Tibial artery (tissue), 4 donors: ENCODE data around the gene SVEP1.

Source experiments
- DNase-seq, 2 donors: peaks; one replicate each; pipeline ENCODE4 v3.0.0-alpha.2; 2019
- H3K27ac ChIP-seq, 2 donors: fragments of 200-600 bp; sonication (generic) in 1 of 2; 1 replicate in 1 of 2; 2 replicates in 1 of 2; pipeline ENCODE4 v1.5.1; 2018 to 2019; ENCODE audit warnings: mild to moderate bottlenecking in 1 of 2
- H3K27me3 ChIP-seq, 2 donors: fragments of 200-600 bp; sonication (generic) in 1 of 2; one replicate each; pipeline versions ENCODE4 v1.5.1 to v1.6.0; 2016 to 2019
- H3K36me3 ChIP-seq, 3 donors: fragments of 200-600 bp; sonication (generic) in 2 of 3; one replicate each; pipeline ENCODE4 v1.5.1; 2016 to 2019; ENCODE audit warnings: mild to moderate bottlenecking in 2 of 3
- H3K4me1 ChIP-seq, 4 donors: fragments of 200-600 bp; sonication (generic) in 2 of 4; 1 replicate in 3 of 4; 2 replicates in 1 of 4; pipeline ENCODE4 v1.5.1; 2016 to 2019
- H3K4me3 ChIP-seq, 2 donors: fragments of 200-600 bp; sonication (generic) in 1 of 2; 1 replicate in 1 of 2; 2 replicates in 1 of 2; pipeline ENCODE4 v1.5.1; 2018 to 2019; ENCODE audit warnings: mild to moderate bottlenecking in 2 of 2
- H3K9me3 ChIP-seq, 3 donors: fragments of 200-600 bp; sonication (generic) in 1 of 3; one replicate each; pipeline ENCODE4 v1.5.1; 2016 to 2019
- intact Hi-C: fragments of 100-400 bp; cut with DNase I; formaldehyde crosslinking; loops from one replicate; pipeline ENCODE4 v1.15.0; 2023; ENCODE audit warnings: low total_unique reads
- TF ChIP-seq, protein P1 (sequence below), 2 experiments: fragments of 200-600 bp in 1 of 2; fragments of 450-650 bp in 1 of 2; IDR thresholded peaks; one replicate each; pipeline ENCODE4 v1.5.1; 2017 to 2019; ENCODE audit warnings: antibody characterized with exemption in 2 of 2, mild to moderate bottlenecking in 1 of 2, moderate library complexity in 1 of 2

SVEP1 gene

DNA sequence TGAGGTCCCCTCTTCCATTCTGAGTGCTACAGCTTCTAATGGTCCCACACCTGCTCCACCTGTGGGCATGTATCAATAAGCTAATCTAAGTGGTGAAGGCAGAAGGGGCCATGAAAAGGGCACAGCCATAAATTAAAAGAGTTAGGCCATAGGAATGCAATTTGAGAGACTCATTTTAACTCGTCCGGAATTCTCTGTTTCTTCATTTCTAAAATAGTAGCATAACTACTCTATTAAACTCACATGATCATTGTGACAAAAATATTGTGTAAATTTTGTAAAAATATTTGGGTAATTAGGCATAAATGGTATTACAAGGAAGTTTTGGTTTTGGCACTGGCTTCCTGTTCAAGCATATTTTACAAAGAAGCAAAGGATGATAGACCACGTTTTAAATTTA is 138.7 kb downstream of the SVEP1 start:
- no peaks in the 10 kb centered on the region for H3K27me3 ChIP-seq
- H3K9me3 ChIP-seq = no peaks in the 10 kb centered on the region
- H3K4me1 ChIP-seq = no peaks in the 10 kb centered on the region
- intact Hi-C loops = no loop called here
- peaks cover 0 to 1% (median 0%) of the 10 kb centered on the region in 3 donors for H3K36me3 ChIP-seq
- H3K27ac ChIP-seq = no peak overlapping the region
- TF ChIP-seq, protein P1, sequence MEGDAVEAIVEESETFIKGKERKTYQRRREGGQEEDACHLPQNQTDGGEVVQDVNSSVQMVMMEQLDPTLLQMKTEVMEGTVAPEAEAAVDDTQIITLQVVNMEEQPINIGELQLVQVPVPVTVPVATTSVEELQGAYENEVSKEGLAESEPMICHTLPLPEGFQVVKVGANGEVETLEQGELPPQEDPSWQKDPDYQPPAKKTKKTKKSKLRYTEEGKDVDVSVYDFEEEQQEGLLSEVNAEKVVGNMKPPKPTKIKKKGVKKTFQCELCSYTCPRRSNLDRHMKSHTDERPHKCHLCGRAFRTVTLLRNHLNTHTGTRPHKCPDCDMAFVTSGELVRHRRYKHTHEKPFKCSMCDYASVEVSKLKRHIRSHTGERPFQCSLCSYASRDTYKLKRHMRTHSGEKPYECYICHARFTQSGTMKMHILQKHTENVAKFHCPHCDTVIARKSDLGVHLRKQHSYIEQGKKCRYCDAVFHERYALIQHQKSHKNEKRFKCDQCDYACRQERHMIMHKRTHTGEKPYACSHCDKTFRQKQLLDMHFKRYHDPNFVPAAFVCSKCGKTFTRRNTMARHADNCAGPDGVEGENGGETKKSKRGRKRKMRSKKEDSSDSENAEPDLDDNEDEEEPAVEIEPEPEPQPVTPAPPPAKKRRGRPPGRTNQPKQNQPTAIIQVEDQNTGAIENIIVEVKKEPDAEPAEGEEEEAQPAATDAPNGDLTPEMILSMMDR (IDR thresholded peaks at IDR 0.05) = no peak
- H3K4me3 ChIP-seq = no peak overlapping the region
- DNase-seq = no peak

DNA sequence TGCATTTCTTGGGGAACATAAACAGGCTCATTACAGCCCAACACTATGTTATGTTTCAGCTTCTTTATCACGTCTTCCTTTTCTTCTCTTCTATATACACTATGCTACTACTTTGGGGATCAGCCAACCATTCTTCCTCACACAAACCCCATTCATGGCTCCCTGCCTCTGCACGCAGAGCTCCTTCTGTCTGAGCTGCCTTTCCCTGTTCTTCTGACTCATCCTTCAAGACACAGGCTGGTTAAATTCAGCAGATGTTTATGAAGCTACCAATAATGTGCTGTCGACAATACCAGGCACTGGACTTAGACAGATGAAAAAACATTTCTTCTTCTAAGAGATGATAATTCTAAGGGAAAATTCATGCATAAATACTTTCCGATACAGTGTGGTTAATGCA is 139.4 kb downstream of the SVEP1 start:
- Histone ChIP-seq H3K27me3 (no peaks in the 10 kb centered on the region), H3K4me3 (no peak overlapping the region), H3K4me1 (no peaks in the 10 kb centered on the region), H3K9me3 (no peaks in the 10 kb centered on the region), H3K36me3 (no peaks in the 10 kb centered on the region), H3K27ac (no peak overlapping the region)
- TF ChIP-seq, protein P1 (IDR thresholded peaks at IDR 0.05) = no peak
- intact Hi-C loops = no loop called here
- no peak for DNase-seq

DNA sequence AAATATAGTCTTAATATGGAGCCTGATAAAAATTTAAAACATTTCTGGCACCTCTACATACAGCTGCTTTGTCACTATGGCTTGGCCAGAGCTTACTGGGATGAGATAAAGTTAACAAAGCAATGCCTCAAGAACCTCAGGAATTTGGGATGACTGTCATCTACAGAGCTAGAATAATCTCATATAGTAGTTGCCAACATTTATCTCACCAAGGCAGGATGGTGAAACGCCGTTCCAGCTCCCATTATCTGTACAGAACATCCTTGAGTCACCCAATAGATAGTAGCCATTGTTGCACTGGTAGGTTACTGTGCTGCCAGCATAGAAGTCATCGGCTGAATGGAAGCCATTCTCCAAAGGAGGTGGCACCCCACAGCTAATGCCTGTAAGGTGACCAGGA is 147.3 kb downstream of the SVEP1 start:
- H3K4me3 ChIP-seq = no peak overlapping the region
- H3K27ac ChIP-seq = no peak overlapping the region
- H3K4me1 ChIP-seq = no peaks in the 10 kb centered on the region
- H3K9me3 ChIP-seq = no peaks in the 10 kb centered on the region
- H3K36me3 ChIP-seq = no peaks in the 10 kb centered on the region
- no peaks in the 10 kb centered on the region for H3K27me3 ChIP-seq
- no peak for DNase-seq
- TF ChIP-seq, protein P1 (IDR thresholded peaks at IDR 0.05) = no peak
- intact Hi-C loops = no loop called here

DNA sequence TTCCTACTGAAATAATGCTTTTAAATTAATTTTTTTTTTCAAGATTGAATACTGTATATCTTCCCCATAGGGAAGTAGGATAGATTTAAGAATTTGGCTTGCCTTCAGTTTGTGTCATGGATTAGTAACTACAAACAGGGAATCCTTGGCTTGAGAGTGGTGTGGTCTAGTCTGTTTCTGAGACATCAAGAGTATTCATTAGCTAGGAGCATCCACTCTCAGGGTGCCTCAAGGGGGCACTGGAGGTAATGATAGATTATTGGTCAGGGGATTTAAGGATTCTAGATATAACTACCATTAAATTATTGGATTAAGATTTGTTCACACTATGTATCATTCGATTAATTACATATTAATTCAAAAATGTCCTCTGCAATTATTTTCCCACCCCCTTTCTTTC is 150.1 kb downstream of the SVEP1 start:
- TF ChIP-seq, protein P1 (IDR thresholded peaks at IDR 0.05) = no peak
- intact Hi-C loops = no loop called here
- Histone ChIP-seq H3K27me3 (no peaks in the 10 kb centered on the region), H3K9me3 (no peaks in the 10 kb centered on the region), H3K27ac (no peak overlapping the region), H3K4me3 (no peak overlapping the region), H3K36me3 (no peaks in the 10 kb centered on the region), H3K4me1 (no peaks in the 10 kb centered on the region)
- DNase-seq = no peak

DNA sequence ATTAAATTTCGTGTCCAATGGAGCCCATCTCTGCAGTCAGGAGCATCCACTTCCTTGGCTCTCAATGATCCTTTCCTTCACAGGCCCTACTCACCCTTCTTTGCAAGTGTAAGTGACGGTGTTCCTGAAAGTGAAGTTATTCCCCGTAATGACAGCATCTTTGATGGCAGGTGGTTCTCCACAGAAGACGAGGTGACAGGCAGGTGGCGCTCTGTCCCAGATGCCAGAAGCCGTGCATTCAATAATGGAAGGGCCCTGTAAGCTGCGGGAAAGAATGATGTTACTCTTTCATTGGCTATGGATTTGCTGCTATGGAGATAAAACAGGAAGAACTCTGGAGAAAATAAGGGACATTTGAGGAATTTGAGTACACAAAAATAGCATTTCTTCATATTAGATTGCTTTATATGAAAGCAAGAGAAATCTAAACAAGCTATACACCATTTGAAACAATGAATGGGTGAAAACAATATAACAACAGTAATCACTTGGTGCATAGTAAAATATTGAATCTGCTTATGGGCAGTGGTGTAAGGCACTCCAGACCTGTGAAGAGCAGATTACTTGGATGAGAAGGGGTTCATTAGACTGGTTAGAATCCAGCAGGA is 151.9 kb downstream of the SVEP1 start:
- H3K36me3 ChIP-seq = no peaks in the 10 kb centered on the region
- no peaks in the 10 kb centered on the region for H3K9me3 ChIP-seq
- intact Hi-C loops = no loop called here
- peak in 1 of 2 donors; percentile 29 for DNase-seq
- no peak overlapping the region for H3K4me3 ChIP-seq
- no peaks in the 10 kb centered on the region for H3K27me3 ChIP-seq
- TF ChIP-seq, protein P1 (IDR thresholded peaks at IDR 0.05) = peak; percentile 43 to 44
- no peaks in the 10 kb centered on the region for H3K4me1 ChIP-seq
- H3K27ac ChIP-seq = no peak overlapping the region
